IMR-90 (cell line): Measurements from ENCODE around the gene CEBPE. TPM values are rescaled to one million over a fixed set of nuclear protein-coding genes. Genes with fewer than 3 reads are reported as not detected.

Experiments
- ATAC-seq: fragments of 200-7000 bp; cut with Tn5 transposase; 2 replicates; pipeline ENCODE4 v1.9.1; 2020; ENCODE audit warnings: low read depth, mild to moderate bottlenecking, moderate library complexity
- BruUV-seq: library from RNA; stranded (reverse); fragments of 400-500 nt; replicated peaks from 2 replicates; lab custom pipeline; 2021; lab: Mats Ljungman, UMichigan
- CTCF ChIA-PET: fragments of 300-600 bp; formaldehyde crosslinking; extraction: SDS; loops from one replicate; lab custom pipeline; 2021; ENCODE audit warnings: antibody characterized with exemption; lab: Yijun Ruan, JAX
- POLR2A ChIA-PET: fragments of 300-600 bp; sonication (Branson Sonifier 250); formaldehyde crosslinking; loops from one replicate; lab custom pipeline; 2022; ENCODE audit warnings: antibody characterized with exemption; ENCODE audit not compliant: unreplicated experiment; lab: Charles Lee
- DNase-seq: peaks from one replicate; pipeline ENCODE4 v3.0.0; 2013
- H2AFZ ChIP-seq: replicated peaks from 2 replicates; pipeline ENCODE3; 2013; ENCODE audit warnings: low read length, mild to moderate bottlenecking; ENCODE audit not compliant: poor library complexity
- H2AK5ac ChIP-seq: 2 replicates; pipeline ENCODE4 v1.6.1; 2013; ENCODE audit warnings: low read depth, low read length, inconsistent platforms
- H2AK9ac ChIP-seq: replicated peaks from 2 replicates; pipeline ENCODE3; 2013; ENCODE audit warnings: mild to moderate bottlenecking, low read depth, low read length, moderate library complexity; ENCODE audit not compliant: poor library complexity
- H2BK120ac ChIP-seq: 2 replicates; pipeline ENCODE4 v1.6.1; 2013; ENCODE audit warnings: low read depth, low read length, inconsistent platforms
- H2BK15ac ChIP-seq: 3 replicates; pipeline ENCODE4 v1.6.1; 2013; ENCODE audit warnings: low read depth, low read length, inconsistent platforms
- H2BK20ac ChIP-seq: 2 replicates; pipeline ENCODE4 v1.6.1; 2013; ENCODE audit warnings: low read depth, mild to moderate bottlenecking, inconsistent platforms, low read length, moderate library complexity
- H2BK5ac ChIP-seq: 2 replicates; pipeline ENCODE4 v1.6.1; 2013; ENCODE audit warnings: mild to moderate bottlenecking, low read depth, low read length, inconsistent platforms; ENCODE audit not compliant: poor library complexity, severe bottlenecking
- H3K14ac ChIP-seq: replicated peaks from 2 replicates; pipeline ENCODE4 v1.6.1; 2013; ENCODE audit warnings: low read depth, low read length, inconsistent platforms
- H3K18ac ChIP-seq: 2 replicates; pipeline ENCODE4 v1.6.1; 2013; ENCODE audit warnings: low read depth, low read length, control low read depth
- H3K23ac ChIP-seq: 2 replicates; pipeline ENCODE4 v1.6.1; 2013; ENCODE audit warnings: low read depth, low read length, inconsistent platforms
- H3K27ac ChIP-seq: 2 replicates; pipeline ENCODE4 v1.5.1; 2013; ENCODE audit warnings: mild to moderate bottlenecking, control low read depth, low read length; ENCODE audit not compliant: insufficient read depth
- H3K27me3 ChIP-seq: 2 replicates; pipeline ENCODE4 v1.6.1; 2013; ENCODE audit warnings: low read length; ENCODE audit not compliant: control insufficient read depth, insufficient read depth
- H3K36me3 ChIP-seq: 2 replicates; pipeline ENCODE4 v1.6.1; 2013; ENCODE audit warnings: low read length, mixed read lengths; ENCODE audit not compliant: control insufficient read depth, insufficient read depth
- H3K4ac ChIP-seq: 2 replicates; pipeline ENCODE4 v1.6.1; 2013; ENCODE audit warnings: low read depth, low read length, inconsistent platforms
- H3K4me1 ChIP-seq: 2 replicates; pipeline ENCODE4 v1.6.1; 2013; ENCODE audit warnings: low read length, mixed read lengths; ENCODE audit not compliant: control insufficient read depth, insufficient read depth
- H3K4me2 ChIP-seq: 2 replicates; pipeline ENCODE4 v1.6.1; 2013; ENCODE audit warnings: low read depth, mild to moderate bottlenecking, control low read depth, low read length, moderate library complexity
- H3K4me3 ChIP-seq: 2 replicates; pipeline ENCODE4 v1.5.1; 2013; ENCODE audit warnings: low read depth, mild to moderate bottlenecking, control low read depth, low read length, moderate library complexity; ENCODE audit not compliant: insufficient read depth
- H3K56ac ChIP-seq: 2 replicates; pipeline ENCODE4 v1.6.1; 2013; ENCODE audit warnings: low read length, inconsistent platforms; ENCODE audit not compliant: insufficient read depth; ENCODE audit errors: extremely low read depth
- H3K79me1 ChIP-seq, 2 experiments: 2 replicates each; pipeline ENCODE4 v1.6.1; 2013; ENCODE audit warnings: low read length in 2 of 2, inconsistent platforms in 1 of 2, low read depth in 1 of 2
- H3K9ac ChIP-seq: 2 replicates; pipeline ENCODE4 v1.6.1; 2013; ENCODE audit warnings: low read depth, low read length, control low read depth
- H3K9me1 ChIP-seq: 2 replicates; pipeline ENCODE4 v1.6.1; 2013; ENCODE audit warnings: low read length, inconsistent platforms; ENCODE audit not compliant: insufficient read depth
- H3K9me3 ChIP-seq: 2 replicates; pipeline ENCODE4 v1.6.1; 2013; ENCODE audit warnings: low read length; ENCODE audit not compliant: control insufficient read depth, insufficient read depth
- H4K20me1 ChIP-seq: 2 replicates; pipeline ENCODE4 v1.6.1; 2013; ENCODE audit warnings: low read length, inconsistent platforms; ENCODE audit not compliant: insufficient read depth
- H4K5ac ChIP-seq: 2 replicates; pipeline ENCODE4 v1.6.1; 2013; ENCODE audit warnings: mild to moderate bottlenecking, low read depth, low read length, control low read depth
- H4K8ac ChIP-seq, 2 experiments: 2 replicates each; pipeline ENCODE4 v1.6.1; 2013; ENCODE audit warnings: low read depth in 2 of 2, low read length in 2 of 2, control low read depth in 1 of 2, inconsistent platforms in 1 of 2
- H4K91ac ChIP-seq: 2 replicates; pipeline ENCODE4 v1.6.1; 2013; ENCODE audit warnings: low read depth, low read length, inconsistent platforms; ENCODE audit not compliant: insufficient read depth
- BHLHE40 ChIP-seq: fragments of 150-350 bp; IDR thresholded peaks from 2 replicates; pipeline ENCODE4 v1.6.1; 2016; ENCODE audit warnings: mild to moderate bottlenecking, low read depth, low read length
- CEBPB ChIP-seq: IDR thresholded peaks from 2 replicates; pipeline ENCODE4 v1.6.1; 2012; ENCODE audit warnings: low read depth, low read length, improper control_type of control experiment
- CHD1 ChIP-seq: IDR thresholded peaks from 2 replicates; pipeline ENCODE4 v1.6.1; 2012; ENCODE audit warnings: low read depth, low read length, improper control_type of control experiment
- FOS ChIP-seq: fragments of 150-350 bp; IDR thresholded peaks from 2 replicates; pipeline ENCODE4 v1.6.1; 2016; ENCODE audit warnings: low read depth, low read length
- MAFK ChIP-seq: IDR thresholded peaks from 2 replicates; pipeline ENCODE4 v1.6.1; 2012; ENCODE audit warnings: low read depth, low read length, improper control_type of control experiment
- MAZ ChIP-seq: IDR thresholded peaks from 2 replicates; pipeline ENCODE4 v1.6.1; 2012; ENCODE audit warnings: low read depth, mild to moderate bottlenecking, low read length, improper control_type of control experiment, moderate library complexity, borderline replicate concordance
- MXI1 ChIP-seq: IDR thresholded peaks from 2 replicates; pipeline ENCODE4 v1.6.1; 2012; ENCODE audit warnings: low read depth, mild to moderate bottlenecking, low read length, moderate library complexity, borderline replicate concordance
- NFE2L2 ChIP-seq: fragments of 150-350 bp; IDR thresholded peaks from 2 replicates; pipeline ENCODE4 v1.6.1; 2016; ENCODE audit warnings: low read depth, mild to moderate bottlenecking, low read length
- POLR2A ChIP-seq: IDR thresholded peaks from 2 replicates; pipeline ENCODE4 v1.6.1; 2012; ENCODE audit warnings: mild to moderate bottlenecking, low read depth, low read length
- RAD21 ChIP-seq: IDR thresholded peaks from 2 replicates; pipeline ENCODE4 v1.6.1; 2012; ENCODE audit warnings: low read length, improper control_type of control experiment
- RCOR1 ChIP-seq: IDR thresholded peaks from 2 replicates; pipeline ENCODE4 v1.6.1; 2012; ENCODE audit warnings: mild to moderate bottlenecking, low read length, improper control_type of control experiment; ENCODE audit not compliant: insufficient replicate concordance
- RFX5 ChIP-seq: IDR thresholded peaks from 2 replicates; pipeline ENCODE4 v1.8.0; 2012; ENCODE audit warnings: low read depth, mild to moderate bottlenecking, low read length, moderate library complexity
- SMC3 ChIP-seq: fragments of 150-350 bp; IDR thresholded peaks from 2 replicates; pipeline ENCODE4 v1.6.1; 2016; ENCODE audit warnings: low read depth, mild to moderate bottlenecking, antibody characterized with exemption, low read length, moderate library complexity
- WGBS, 2 experiments: methylation state at CpG; one replicate each; pipeline versions ENCODE4 v1.1.5 to v1.1.7; 2013; ENCODE audit warnings: missing lambda C conversion rate in 2 of 2; ENCODE audit not compliant: insufficient read length in 1 of 2; ENCODE audit errors: extremely low coverage in 2 of 2; 5-methylcytosine and 5-hydroxymethylcytosine counted together
- dilution Hi-C: fragments of 300-500 bp; cut with HindIII; formaldehyde crosslinking; loops from one replicate; pipeline ENCODE4 v1.14.3; 2018; ENCODE audit warnings: low sequenced_read_pairs; ENCODE audit not compliant: unreplicated experiment
- in situ Hi-C: fragments of 300-500 bp; cut with MboI; formaldehyde crosslinking; loops from 3 replicates; pipeline ENCODE4 v1.14.3; 2019; ENCODE audit warnings: low sequenced_read_pairs, inconsistent platforms, mixed read lengths
- intact Hi-C: fragments of 100-400 bp; cut with micrococcal nuclease; formaldehyde crosslinking; loops from 2 replicates; pipeline ENCODE4 v1.10.0; 2022
- polyA plus RNA-seq, 3 experiments: library from polyadenylated mRNA; depleted of rRNA; stranded (reverse); fragments of >200 nt; gene quantifications; 2 replicates each; pipeline ENCODE4 v1.2.3, GENCODE V29; 2012; ENCODE audit warnings: low replicate concordance in 1 of 3
- total RNA-seq: library from RNA; depleted of rRNA; stranded (reverse); fragments of >200 nt; gene quantifications from 2 replicates; pipeline ENCODE4 v1.2.3, GENCODE V29; 2012
- TF ChIP-seq, protein P1 (sequence below): fragments of 150-350 bp; IDR thresholded peaks from 2 replicates; pipeline ENCODE4 v1.6.1; 2017; ENCODE audit warnings: mild to moderate bottlenecking, antibody characterized with exemption, low read length, low read depth
- TF ChIP-seq, protein P2 (sequence below): conservative IDR thresholded peaks from 2 replicates; pipeline ENCODE4 v1.5.1; 2012; ENCODE audit warnings: mild to moderate bottlenecking, low read depth, low read length, improper control_type of control experiment
- TF ChIP-seq, protein P3 (sequence below): fragments of 150-350 bp; IDR thresholded peaks from 2 replicates; pipeline ENCODE4 v1.6.1; 2016; ENCODE audit warnings: low read depth, mild to moderate bottlenecking, low read length, moderate library complexity, borderline replicate concordance

CEBPE gene
- total and polyA plus RNA-seq, 2 of the 4 experiments (the other 2 are of a cell fraction): 0.05 TPM; not detected in 1

DNA sequence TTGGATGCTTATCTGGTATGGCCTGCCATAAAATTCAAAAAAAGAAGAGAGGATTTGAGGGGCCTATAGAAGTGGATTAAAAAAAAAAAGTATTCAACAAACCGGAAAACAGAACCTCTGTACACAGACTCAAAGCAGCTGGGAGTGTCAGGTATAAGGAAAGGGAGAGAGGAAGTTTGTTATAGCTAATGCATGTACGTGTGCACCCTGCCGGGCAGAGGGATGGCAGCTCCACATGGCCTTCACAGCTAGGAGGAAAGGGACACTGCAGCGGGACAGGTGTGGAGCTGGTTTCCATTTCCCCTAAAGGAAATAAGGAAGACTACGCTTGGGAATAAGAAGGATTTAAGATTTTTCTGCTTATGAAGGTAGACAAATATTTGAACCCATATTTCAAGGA lies 43.0 kb upstream of the CEBPE start:
- H2BK5ac ChIP-seq: no peak overlapping the region
- H3K9me1 ChIP-seq: no peaks in the 10 kb centered on the region
- no peaks in the 10 kb centered on the region for H4K20me1 ChIP-seq
- no peaks in the 10 kb centered on the region for H3K36me3 ChIP-seq
- H3K79me1 ChIP-seq: no peaks in the 10 kb centered on the region
- BruUV-seq: no TSS peak
- no peak overlapping the region for H3K18ac ChIP-seq
- H4K8ac ChIP-seq: no peak overlapping the region
- H3K23ac ChIP-seq: no peak overlapping the region
- no peak overlapping the region for H2BK15ac ChIP-seq
- H3K14ac ChIP-seq: no peak overlapping the region
- no peak overlapping the region for H2AFZ ChIP-seq
- ATAC-seq (no peak), DNase-seq (no peak)
- H3K27me3 ChIP-seq: peaks cover 31% of the 10 kb centered on the region
- no peak overlapping the region for H2BK120ac ChIP-seq
- no peak overlapping the region for H3K4me2 ChIP-seq
- no peak overlapping the region for H3K56ac ChIP-seq
- H3K9ac ChIP-seq: no peak overlapping the region
- H3K9me3 ChIP-seq: no peaks in the 10 kb centered on the region
- ChIA-PET POLR2A (no interaction called here), CTCF (no interaction called here)
- no peak overlapping the region for H3K4me3 ChIP-seq
- H4K5ac ChIP-seq: no peak overlapping the region
- dilution Hi-C loops: no loop called here
- in situ Hi-C loops: no loop called here
- TF ChIP-seq NFE2L2 (no peak), POLR2A (no peak), RAD21 (no peak), BHLHE40 (no peak), CEBPB (no peak), SMC3 (no peak), RFX5 (no peak), FOS (no peak), CHD1 (no peak), MAFK (no peak), MXI1 (no peak), MAZ (no peak), RCOR1 (no peak)
- TF ChIP-seq, protein P1, sequence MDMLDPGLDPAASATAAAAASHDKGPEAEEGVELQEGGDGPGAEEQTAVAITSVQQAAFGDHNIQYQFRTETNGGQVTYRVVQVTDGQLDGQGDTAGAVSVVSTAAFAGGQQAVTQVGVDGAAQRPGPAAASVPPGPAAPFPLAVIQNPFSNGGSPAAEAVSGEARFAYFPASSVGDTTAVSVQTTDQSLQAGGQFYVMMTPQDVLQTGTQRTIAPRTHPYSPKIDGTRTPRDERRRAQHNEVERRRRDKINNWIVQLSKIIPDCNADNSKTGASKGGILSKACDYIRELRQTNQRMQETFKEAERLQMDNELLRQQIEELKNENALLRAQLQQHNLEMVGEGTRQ: no peak
- TF ChIP-seq, protein P2, sequence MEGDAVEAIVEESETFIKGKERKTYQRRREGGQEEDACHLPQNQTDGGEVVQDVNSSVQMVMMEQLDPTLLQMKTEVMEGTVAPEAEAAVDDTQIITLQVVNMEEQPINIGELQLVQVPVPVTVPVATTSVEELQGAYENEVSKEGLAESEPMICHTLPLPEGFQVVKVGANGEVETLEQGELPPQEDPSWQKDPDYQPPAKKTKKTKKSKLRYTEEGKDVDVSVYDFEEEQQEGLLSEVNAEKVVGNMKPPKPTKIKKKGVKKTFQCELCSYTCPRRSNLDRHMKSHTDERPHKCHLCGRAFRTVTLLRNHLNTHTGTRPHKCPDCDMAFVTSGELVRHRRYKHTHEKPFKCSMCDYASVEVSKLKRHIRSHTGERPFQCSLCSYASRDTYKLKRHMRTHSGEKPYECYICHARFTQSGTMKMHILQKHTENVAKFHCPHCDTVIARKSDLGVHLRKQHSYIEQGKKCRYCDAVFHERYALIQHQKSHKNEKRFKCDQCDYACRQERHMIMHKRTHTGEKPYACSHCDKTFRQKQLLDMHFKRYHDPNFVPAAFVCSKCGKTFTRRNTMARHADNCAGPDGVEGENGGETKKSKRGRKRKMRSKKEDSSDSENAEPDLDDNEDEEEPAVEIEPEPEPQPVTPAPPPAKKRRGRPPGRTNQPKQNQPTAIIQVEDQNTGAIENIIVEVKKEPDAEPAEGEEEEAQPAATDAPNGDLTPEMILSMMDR: no peak
- TF ChIP-seq, protein P3, sequence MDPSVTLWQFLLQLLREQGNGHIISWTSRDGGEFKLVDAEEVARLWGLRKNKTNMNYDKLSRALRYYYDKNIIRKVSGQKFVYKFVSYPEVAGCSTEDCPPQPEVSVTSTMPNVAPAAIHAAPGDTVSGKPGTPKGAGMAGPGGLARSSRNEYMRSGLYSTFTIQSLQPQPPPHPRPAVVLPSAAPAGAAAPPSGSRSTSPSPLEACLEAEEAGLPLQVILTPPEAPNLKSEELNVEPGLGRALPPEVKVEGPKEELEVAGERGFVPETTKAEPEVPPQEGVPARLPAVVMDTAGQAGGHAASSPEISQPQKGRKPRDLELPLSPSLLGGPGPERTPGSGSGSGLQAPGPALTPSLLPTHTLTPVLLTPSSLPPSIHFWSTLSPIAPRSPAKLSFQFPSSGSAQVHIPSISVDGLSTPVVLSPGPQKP: no peak
- no peak overlapping the region for H4K91ac ChIP-seq
- WGBS, 2 experiments: 90% methylated on average over 2 of the region's 5 CpGs; no CpG with 5 or more reads in 1 of the 2 experiments
- no peak overlapping the region for H2AK5ac ChIP-seq
- H2BK20ac ChIP-seq: no peak overlapping the region
- no peak overlapping the region for H2AK9ac ChIP-seq
- no peak overlapping the region for H3K4ac ChIP-seq
- no peak overlapping the region for H3K27ac ChIP-seq
- peaks cover 3% of the 10 kb centered on the region; the same call in 1 of the 2 replicates for H3K4me1 ChIP-seq
- intact Hi-C loops: no loop called here
